GM23338 (cell line): ENCODE results near the gene EVC. TPM values are rescaled to one million over a fixed set of nuclear protein-coding genes. Genes with fewer than 3 reads are reported as not detected.

Source experiments
- ATAC-seq: fragments of 200-7000 bp; cut with Tn5 transposase; 3 replicates; pipeline ENCODE4 v1.9.1; 2020
- DNase-seq: peaks from one replicate; pipeline ENCODE4 v3.0.0-alpha.2; 2015; ENCODE audit warnings: low spot score
- H2AFZ ChIP-seq: fragments of 200-600 bp; sonication (generic); 2 replicates; pipeline ENCODE4 v1.8.0; 2016; ENCODE audit warnings: antibody characterized with exemption, mild to moderate bottlenecking, moderate library complexity
- H3F3A ChIP-seq: fragments of 200-600 bp; sonication (generic); replicated peaks from 2 replicates; pipeline ENCODE4 v1.8.0; 2017; ENCODE audit warnings: antibody characterized with exemption, mixed run types, low read depth
- H3K27ac ChIP-seq: fragments of 200-600 bp; sonication (generic); 2 replicates; pipeline ENCODE4 v1.6.1; 2016; ENCODE audit warnings: low read depth
- H3K27me3 ChIP-seq: fragments of 200-600 bp; sonication (generic); 2 replicates; pipeline ENCODE4 v1.8.0; 2016; ENCODE audit warnings: mild to moderate bottlenecking, mixed run types, moderate library complexity; ENCODE audit not compliant: insufficient read depth
- H3K36me3 ChIP-seq: fragments of 200-600 bp; sonication (generic); 2 replicates; pipeline ENCODE4 v1.8.0; 2016; ENCODE audit warnings: mild to moderate bottlenecking; ENCODE audit not compliant: insufficient read depth
- H3K4me1 ChIP-seq: fragments of 200-600 bp; sonication (generic); 2 replicates; pipeline ENCODE4 v1.8.0; 2016; ENCODE audit warnings: mild to moderate bottlenecking, moderate library complexity; ENCODE audit not compliant: insufficient read depth
- H3K4me2 ChIP-seq: fragments of 200-600 bp; sonication (generic); 2 replicates; pipeline ENCODE4 v1.7.1; 2017; ENCODE audit warnings: mixed run types
- H3K4me3 ChIP-seq: fragments of 200-600 bp; sonication (generic); 2 replicates; pipeline ENCODE4 v1.6.1; 2016; ENCODE audit warnings: mixed run types
- H3K79me2 ChIP-seq: fragments of 200-600 bp; sonication (generic); replicated peaks from 2 replicates; pipeline ENCODE4 v1.8.0; 2017; ENCODE audit warnings: mild to moderate bottlenecking; ENCODE audit not compliant: insufficient read depth
- H3K9me2 ChIP-seq: fragments of 200-600 bp; sonication (generic); 2 replicates; pipeline ENCODE4 v1.8.0; 2017; ENCODE audit not compliant: insufficient read depth
- H4K20me1 ChIP-seq: fragments of 200-600 bp; sonication (generic); replicated peaks from 2 replicates; pipeline ENCODE4 v1.8.0; 2017; ENCODE audit warnings: mild to moderate bottlenecking; ENCODE audit not compliant: insufficient read depth
- H3K27ac Mint-ChIP-seq: 2 replicates; pipeline ENCODE4 v1.8.0; 2020; ENCODE audit warnings: inconsistent platforms, mild to moderate bottlenecking, moderate library complexity, mixed read lengths
- H3K27me3 Mint-ChIP-seq: 3 replicates; pipeline ENCODE4 v1.8.0; 2022; ENCODE audit warnings: low read depth, mild to moderate bottlenecking, moderate library complexity, mixed read lengths, inconsistent platforms; ENCODE audit not compliant: insufficient read depth, poor library complexity
- H3K36me3 Mint-ChIP-seq: 3 replicates; pipeline ENCODE4 v1.8.0; 2021; ENCODE audit warnings: low read depth, mild to moderate bottlenecking, inconsistent platforms, moderate library complexity, mixed read lengths
- H3K4me1 Mint-ChIP-seq: 3 replicates; pipeline ENCODE4 v1.8.0; 2020; ENCODE audit warnings: mild to moderate bottlenecking, inconsistent platforms, mixed read lengths
- H3K4me3 Mint-ChIP-seq: 3 replicates; pipeline ENCODE4 v1.8.0; 2021; ENCODE audit warnings: moderate library complexity, mild to moderate bottlenecking, inconsistent platforms, mixed read lengths
- H3K9me3 Mint-ChIP-seq: 3 replicates; pipeline ENCODE4 v1.8.0; 2020; ENCODE audit warnings: moderate library complexity, mild to moderate bottlenecking, inconsistent platforms, mixed read lengths
- CREB1 ChIP-seq: fragments of 250-450 bp; sonication (Bioruptor Pico); IDR thresholded peaks from 2 replicates; pipeline ENCODE4 v1.5.0; 2020; ENCODE audit warnings: low read depth, mild to moderate bottlenecking, moderate library complexity
- CTCF ChIP-seq, 2 experiments: fragments of 200-600 bp in 1 of 2; sonication (generic) in 1 of 2; conservative IDR thresholded peaks; 2 replicates each; pipeline versions ENCODE4 v1.5.1 to v1.6.1; 2016 to 2017; ENCODE audit warnings: antibody characterized with exemption in 2 of 2, low read depth in 2 of 2, mild to moderate bottlenecking in 2 of 2, moderate library complexity in 1 of 2
- ETS1 ChIP-seq: IDR thresholded peaks from 2 replicates; pipeline ENCODE4 v1.6.1; 2016; ENCODE audit warnings: antibody characterized with exemption
- EZH2 ChIP-seq: fragments of 200-600 bp; sonication (generic); IDR thresholded peaks from one replicate; pipeline ENCODE4 v1.8.0; 2017; ENCODE audit warnings: antibody characterized with exemption, mild to moderate bottlenecking, low read depth; ENCODE audit not compliant: unreplicated experiment
- EZH2phosphoT487 ChIP-seq: fragments of 200-600 bp; sonication (generic); IDR thresholded peaks from one replicate; pipeline ENCODE4 v1.8.1; 2018; ENCODE audit warnings: antibody characterized with exemption; ENCODE audit not compliant: unreplicated experiment
- JUNB ChIP-seq: IDR thresholded peaks from one replicate; pipeline ENCODE4 v1.6.1; 2016; ENCODE audit warnings: antibody characterized with exemption; ENCODE audit not compliant: unreplicated experiment
- NANOG ChIP-seq: IDR thresholded peaks from 2 replicates; pipeline ENCODE4 v1.6.1; 2016; ENCODE audit warnings: antibody characterized with exemption, borderline replicate concordance
- POLR2AphosphoS5 ChIP-seq: IDR thresholded peaks from 2 replicates; pipeline ENCODE4 v1.6.1; 2016; ENCODE audit warnings: antibody characterized with exemption, low read depth
- REST ChIP-seq: IDR thresholded peaks from one replicate; pipeline ENCODE4 v1.6.1; 2018; ENCODE audit warnings: antibody characterized with exemption; ENCODE audit not compliant: unreplicated experiment
- STAT1 ChIP-seq: IDR thresholded peaks from one replicate; pipeline ENCODE4 v1.6.1; 2016; ENCODE audit warnings: antibody characterized with exemption; ENCODE audit not compliant: unreplicated experiment
- ZNF114 ChIP-seq: fragments of 250-450 bp; sonication (Bioruptor Pico); IDR thresholded peaks from 2 replicates; pipeline ENCODE4 v1.5.0; 2020; ENCODE audit warnings: mild to moderate bottlenecking, moderate library complexity
- ZNF331 ChIP-seq: fragments of 250-450 bp; sonication (Bioruptor Pico); IDR thresholded peaks from 2 replicates; pipeline ENCODE4 v1.5.0; 2020; ENCODE audit warnings: low read depth, mild to moderate bottlenecking, moderate library complexity
- ZNF462 ChIP-seq: fragments of 250-450 bp; sonication (Bioruptor Pico); IDR thresholded peaks from 2 replicates; pipeline ENCODE4 v1.5.0; 2020; ENCODE audit warnings: mild to moderate bottlenecking, moderate library complexity
- polyA plus RNA-seq: library from polyadenylated mRNA; unstranded; fragments of >200 nt; fragmentation: Nextera tagmentation; extraction: Ambion mirVana; gene quantifications from 2 replicates; pipeline ENCODE4 v1.2.1, GENCODE V29; 2016
- total RNA-seq: library from RNA; depleted of rRNA; stranded (reverse); fragments of >200 nt; shearing (Covaris generic); gene quantifications from 2 replicates; pipeline ENCODE4 v1.2.3, GENCODE V29; 2014

The EVC gene
- total and polyA plus RNA-seq, 2 experiments from 2014 or later: 1.7 to 12.8 TPM

- TF ChIP-seq REST: no peak
- TF ChIP-seq ETS1: no peak
- TF ChIP-seq ZNF331: no peak
- no peak for TF ChIP-seq POLR2AphosphoS5
- TF ChIP-seq ZNF462 (CRISPR knock-in tag): no peak
- TF ChIP-seq CTCF (conservative IDR thresholded peaks at IDR 0.05; ENCODE audit: low read depth in 2 of 2): no peak
- no peak for TF ChIP-seq EZH2phosphoT487
- TF ChIP-seq JUNB: no peak
- TF ChIP-seq EZH2: no peak
- TF ChIP-seq STAT1: no peak
- no peak for TF ChIP-seq CREB1 (CRISPR knock-in tag)
- TF ChIP-seq ZNF114 (CRISPR knock-in tag): no peak
- no peak for TF ChIP-seq NANOG
- H3K27me3 ChIP-seq: no peaks in the 10 kb centered on the region
- H4K20me1 ChIP-seq: no peaks in the 10 kb centered on the region
- H3K4me1 ChIP-seq: peaks cover 22% of the 10 kb centered on the region
- no peak for ATAC-seq
- H2AFZ ChIP-seq: no peak overlapping the region
- Mint-ChIP-seq H3K36me3 (peaks cover 39% of the 10 kb centered on the region), H3K4me3 (no peak overlapping the region), H3K27me3 (peaks cover 13% of the 10 kb centered on the region), H3K9me3 (no peaks in the 10 kb centered on the region), H3K4me1 (peaks cover 43% of the 10 kb centered on the region), H3K27ac (no peak overlapping the region)
- H3K27ac ChIP-seq: no peak overlapping the region
- no peak for DNase-seq
- H3K79me2 ChIP-seq: no peaks in the 10 kb centered on the region
- no peaks in the 10 kb centered on the region for H3F3A ChIP-seq
- H3K4me3 ChIP-seq: no peak overlapping the region
- no peaks in the 10 kb centered on the region for H3K9me2 ChIP-seq
- no peaks in the 10 kb centered on the region for H3K36me3 ChIP-seq
- no peak overlapping the region for H3K4me2 ChIP-seq
Measured at GRCh38 chr4:5754529-5754881, 43.5 kb downstream of the EVC start.
